Ascending aorta (tissue), 2 donors: ENCODE data around the gene SMIM11. TPM values are rescaled to one million over a fixed set of nuclear protein-coding genes. Genes with fewer than 3 reads are reported as not detected.

Source experiments
- DNase-seq, 2 donors: peaks; one replicate each; pipeline ENCODE4 v3.0.0-alpha.2; 2019; ENCODE audit warnings: low spot score in 2 of 2
- H3K27ac ChIP-seq, 2 donors: fragments of 200-600 bp; sonication (generic); one replicate each; pipeline ENCODE4 v1.5.1; 2016 to 2017; ENCODE audit warnings: mild to moderate bottlenecking in 1 of 2
- H3K27me3 ChIP-seq: fragments of 200-600 bp; sonication (generic); one replicate; pipeline ENCODE4 v1.5.1; 2017
- H3K36me3 ChIP-seq, 2 donors: fragments of 200-600 bp; sonication (generic); one replicate each; pipeline ENCODE4 v1.5.1; 2016
- H3K4me1 ChIP-seq, 2 donors: fragments of 200-600 bp; sonication (generic); one replicate each; pipeline ENCODE4 v1.5.1; 2016 to 2017; ENCODE audit warnings: mild to moderate bottlenecking in 1 of 2
- H3K4me3 ChIP-seq, 2 donors: fragments of 200-600 bp; sonication (generic); one replicate each; pipeline ENCODE4 v1.5.1; 2016 to 2017; ENCODE audit warnings: mild to moderate bottlenecking in 1 of 2
- H3K9me3 ChIP-seq, 2 donors: fragments of 200-600 bp; sonication (generic); one replicate each; pipeline ENCODE4 v1.5.1; 2016
- CTCF ChIP-seq, 3 experiments: fragments of 200-600 bp in 2 of 3; fragments of 450-650 bp in 1 of 3; sonication (generic) in 2 of 3; IDR thresholded peaks; one replicate each; pipeline ENCODE4 v1.5.1; 2016 to 2019; ENCODE audit warnings: antibody characterized with exemption in 3 of 3, mild to moderate bottlenecking in 1 of 3, moderate library complexity in 1 of 3
- intact Hi-C: fragments of 100-400 bp; cut with DNase I; formaldehyde crosslinking; loops from one replicate; pipeline ENCODE4 v1.15.1; 2023
- total RNA-seq: library from RNA; depleted of rRNA; stranded (reverse); fragments of >200 nt; gene quantifications from one replicate; pipeline ENCODE4 v1.1.0, GENCODE V29; 2016

The SMIM11 gene
- total RNA-seq, 1 donor from 2014 or later: not detected

GRCh38 chr21:34342476-34342875 lies 32.8 kb upstream of the SMIM11 start:
- intact Hi-C loops: no loop called here
- Histone ChIP-seq H3K36me3 (no peaks in the 10 kb centered on the region), H3K27me3 (no peaks in the 10 kb centered on the region), H3K4me3 (no peak overlapping the region), H3K4me1 (peaks cover 11 to 45% of the 10 kb centered on the region in 2 donors), H3K27ac (no peak overlapping the region), H3K9me3 (no peaks in the 10 kb centered on the region)
- no peak for TF ChIP-seq CTCF (IDR thresholded peaks at IDR 0.05)
- no peak for DNase-seq

GRCh38 chr21:34343347-34343746 lies 32.0 kb upstream of the SMIM11 start:
- Histone ChIP-seq H3K27ac (peak overlapping the region in 1 of 2 donors; percentile 70), H3K4me1 (peaks cover 4 to 39% of the 10 kb centered on the region in 2 donors), H3K4me3 (no peak overlapping the region), H3K9me3 (no peaks in the 10 kb centered on the region), H3K27me3 (no peaks in the 10 kb centered on the region), H3K36me3 (no peaks in the 10 kb centered on the region)
- TF ChIP-seq CTCF (IDR thresholded peaks at IDR 0.05): no peak
- intact Hi-C loops: no loop called here
- peak in 1 of 2 donors; percentile 31 for DNase-seq

- H3K9me3 ChIP-seq: no peaks in the 10 kb centered on the region
- DNase-seq: peak in 1 of 2 donors; percentile 16
- TF ChIP-seq CTCF (IDR thresholded peaks at IDR 0.05): no peak
- H3K27me3 ChIP-seq: no peaks in the 10 kb centered on the region
- H3K27ac ChIP-seq: peak overlapping the region; percentile 66 to 70
- H3K4me1 ChIP-seq: peaks cover 3 to 33% of the 10 kb centered on the region in 2 donors
- intact Hi-C loops: no loop called here
- no peaks in the 10 kb centered on the region for H3K36me3 ChIP-seq
- H3K4me3 ChIP-seq: no peak overlapping the region
Measured at GRCh38 chr21:34343838-34344381, 31.4 kb upstream of the SMIM11 start.

DNA sequence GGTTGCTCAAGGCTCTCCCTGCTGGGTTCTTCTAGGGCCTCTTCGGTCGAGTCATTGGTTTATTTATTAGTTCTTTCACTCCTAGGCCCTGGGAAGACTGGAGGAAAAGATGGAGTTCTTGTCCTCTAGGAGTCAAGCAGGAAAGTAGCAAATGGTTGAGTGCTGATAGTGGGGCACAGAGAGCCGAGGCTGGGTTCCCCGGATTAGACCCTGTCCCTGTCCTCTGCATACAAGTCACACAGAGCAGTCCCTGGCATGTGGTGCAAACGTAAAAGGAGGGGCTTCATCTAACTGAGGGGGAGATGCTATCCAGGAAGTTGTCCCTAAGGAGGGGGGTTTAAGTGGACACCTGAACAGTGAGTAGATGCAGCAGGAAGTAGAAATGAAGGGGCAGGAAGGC lies 30.7 kb upstream of the SMIM11 start:
- intact Hi-C loops: no loop called here
- Histone ChIP-seq H3K27me3 (no peaks in the 10 kb centered on the region), H3K9me3 (no peaks in the 10 kb centered on the region), H3K27ac (peak overlapping the region; percentile 66 to 70), H3K4me1 (peaks cover 3 to 26% of the 10 kb centered on the region in 2 donors), H3K4me3 (no peak overlapping the region), H3K36me3 (no peaks in the 10 kb centered on the region)
- DNase-seq: no peak
- TF ChIP-seq CTCF (IDR thresholded peaks at IDR 0.05): no peak

- Histone ChIP-seq H3K4me1 (peaks cover 3 to 21% of the 10 kb centered on the region in 2 donors), H3K9me3 (no peaks in the 10 kb centered on the region), H3K4me3 (no peak overlapping the region), H3K36me3 (no peaks in the 10 kb centered on the region), H3K27me3 (no peaks in the 10 kb centered on the region), H3K27ac (peak overlapping the region; percentile 66 to 70)
- intact Hi-C loops: loop anchor here (5.0 kb wide), 1 partner anchor 143 kb away; no protein-coding TSS in a partner anchor
- TF ChIP-seq CTCF (IDR thresholded peaks at IDR 0.05): no peak
- no peak for DNase-seq
Measured at GRCh38 chr21:34345091-34345871, 30.0 kb upstream of the SMIM11 start.
